Naive thymus-derived CD4-positive, alpha-beta T cell (primary cell): Measurements from ENCODE around the gene CFAP299. TPM values are rescaled to one million over a fixed set of nuclear protein-coding genes. Genes with fewer than 3 reads are reported as not detected.

Experiments used
- ATAC-seq: fragments of 150-1000 bp; cut with Tn5 transposase; 2 replicates; pipeline ENCODE4 v1.10.0; 2021; ENCODE audit warnings: mild to moderate bottlenecking, moderate library complexity
- CTCF ChIA-PET: fragments of 350-600 bp; sonication (Branson Sonifier 250); formaldehyde crosslinking; loops from one replicate; lab custom pipeline; 2021; ENCODE audit warnings: antibody characterized with exemption; lab: Charles Lee
- POLR2A ChIA-PET: fragments of 350-600 bp; sonication (Branson Sonifier 250); formaldehyde crosslinking; loops from one replicate; lab custom pipeline; 2021; ENCODE audit warnings: antibody characterized with exemption, inconsistent platforms; lab: Charles Lee
- DNase-seq, 9 donors: peaks; one replicate each; pipeline versions ENCODE4 v3.0.0 to v3.0.0-alpha.2; 2020 to 2022; ENCODE audit warnings: mixed read lengths in 1 of 9
- H3K27ac ChIP-seq: one replicate; pipeline ENCODE4 v1.7.0; 2013; ENCODE audit warnings: mild to moderate bottlenecking, low read depth, low read length, moderate library complexity
- H3K27me3 ChIP-seq, 2 donors: one replicate each; pipeline ENCODE4 v1.7.0; 2013; ENCODE audit warnings: low read length in 2 of 2, mild to moderate bottlenecking in 2 of 2, moderate library complexity in 2 of 2; ENCODE audit not compliant: control insufficient read depth in 2 of 2, insufficient read depth in 2 of 2
- H3K36me3 ChIP-seq, 3 experiments: 1 replicate in 2 of 3; 2 replicates in 1 of 3; pipeline ENCODE4 v1.7.0; 2013; ENCODE audit warnings: low read length in 3 of 3, mild to moderate bottlenecking in 3 of 3, moderate library complexity in 1 of 3; ENCODE audit not compliant: insufficient read depth in 3 of 3, control insufficient read depth in 2 of 3
- H3K4me1 ChIP-seq, 2 donors: one replicate each; pipeline ENCODE4 v1.7.0; 2013; ENCODE audit warnings: low read length in 2 of 2, mild to moderate bottlenecking in 2 of 2, moderate library complexity in 1 of 2; ENCODE audit not compliant: control insufficient read depth in 2 of 2, insufficient read depth in 2 of 2
- H3K4me3 ChIP-seq: 2 replicates; pipeline ENCODE4 v1.7.0; 2013; ENCODE audit warnings: mild to moderate bottlenecking, low read length
- H3K9me3 ChIP-seq, 3 experiments: 1 replicate in 2 of 3; 2 replicates in 1 of 3; pipeline ENCODE4 v1.7.0; 2013; ENCODE audit warnings: low read length in 3 of 3; ENCODE audit not compliant: control insufficient read depth in 2 of 3
- H3K27ac Mint-ChIP-seq, 9 donors: one replicate each; pipeline ENCODE4 v1.8.0; 2020 to 2022; ENCODE audit warnings: mixed read lengths in 9 of 9, mild to moderate bottlenecking in 8 of 9, moderate library complexity in 5 of 9, inconsistent platforms in 2 of 9
- H3K27me3 Mint-ChIP-seq, 5 donors: one replicate each; pipeline ENCODE4 v1.8.0; 2021 to 2022; ENCODE audit warnings: mixed read lengths in 5 of 5, mild to moderate bottlenecking in 1 of 5
- H3K36me3 Mint-ChIP-seq, 5 donors: one replicate each; pipeline ENCODE4 v1.8.0; 2020 to 2022; ENCODE audit warnings: mixed read lengths in 5 of 5, mild to moderate bottlenecking in 3 of 5, inconsistent platforms in 1 of 5
- H3K4me1 Mint-ChIP-seq, 7 donors: one replicate each; pipeline ENCODE4 v1.8.0; 2020 to 2022; ENCODE audit warnings: mixed read lengths in 7 of 7, mild to moderate bottlenecking in 3 of 7, inconsistent platforms in 1 of 7
- H3K4me3 Mint-ChIP-seq, 10 donors: one replicate each; pipeline ENCODE4 v1.8.0; 2020 to 2022; ENCODE audit warnings: mild to moderate bottlenecking in 10 of 10, mixed read lengths in 10 of 10, moderate library complexity in 6 of 10, inconsistent platforms in 2 of 10
- H3K9me3 Mint-ChIP-seq, 11 donors: one replicate each; pipeline ENCODE4 v1.8.0; 2020 to 2022; ENCODE audit warnings: mixed read lengths in 11 of 11, mild to moderate bottlenecking in 4 of 11, inconsistent platforms in 1 of 11, moderate library complexity in 1 of 11
- intact Hi-C, 2 donors: fragments of 100-400 bp; cut with micrococcal nuclease; formaldehyde crosslinking; loops; one replicate each; pipeline ENCODE4 v1.15.1; 2023
- polyA plus RNA-seq, 2 donors: library from polyadenylated mRNA; unstranded; fragments of 300-500 nt; fragmentation: Illumina TruSeq; gene quantifications; one replicate each; pipeline ENCODE4 v1.2.3, GENCODE V29; 2021
- total RNA-seq, 6 experiments: library from RNA in 5 of 6; stranded (reverse) in 5 of 6; gene quantifications; 1 replicate in 5 of 6; 2 replicates in 1 of 6; pipeline ENCODE4 v1.2.3 and lab custom pipeline; 2021 to 2026

The CFAP299 gene
- total and polyA plus RNA-seq, 7 experiments from 2014 or later, result not detected

DNA sequence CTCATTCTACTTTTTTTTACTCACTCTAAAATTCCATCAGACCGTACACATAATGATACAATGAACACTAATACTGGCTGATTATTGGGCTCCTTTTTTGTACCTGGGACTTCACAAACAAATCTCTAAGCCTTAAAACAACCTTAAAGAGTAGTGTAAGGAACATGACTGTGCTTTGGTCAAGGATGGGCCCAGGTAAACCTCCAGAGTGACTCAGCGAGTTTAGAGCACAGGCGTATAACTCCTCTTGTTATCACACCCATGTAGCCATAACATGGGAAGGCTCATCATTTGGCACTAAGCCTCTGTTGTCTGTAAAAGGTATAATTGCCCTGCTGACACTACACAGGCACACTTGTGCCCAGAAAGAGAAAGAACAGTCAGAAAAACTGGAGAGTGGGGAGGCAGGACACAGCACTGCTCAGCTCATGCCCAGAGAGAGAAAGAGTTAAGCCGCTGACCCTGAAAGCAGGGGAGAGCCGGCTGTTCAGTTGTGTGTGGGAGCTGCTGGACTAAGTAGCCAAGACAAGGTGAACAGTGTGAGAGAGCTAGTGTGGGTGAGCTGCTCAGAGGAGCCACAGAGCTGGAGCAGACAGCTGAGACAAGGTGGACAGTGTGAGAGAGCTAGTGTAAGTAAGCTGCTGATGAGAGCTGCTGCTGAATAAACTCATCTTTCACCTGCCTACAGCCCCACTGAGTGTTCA lies 375.4 kb downstream of the CFAP299 start:
- H3K4me3 Mint-ChIP-seq, result peak overlapping the region in 3 of 10 donors; percentile 3 to 55 (median 48)
- CTCF ChIA-PET, result no interaction called here
- peaks cover 0 to 3% (median 0%) of the 10 kb centered on the region in 5 donors for H3K27me3 Mint-ChIP-seq

DNA sequence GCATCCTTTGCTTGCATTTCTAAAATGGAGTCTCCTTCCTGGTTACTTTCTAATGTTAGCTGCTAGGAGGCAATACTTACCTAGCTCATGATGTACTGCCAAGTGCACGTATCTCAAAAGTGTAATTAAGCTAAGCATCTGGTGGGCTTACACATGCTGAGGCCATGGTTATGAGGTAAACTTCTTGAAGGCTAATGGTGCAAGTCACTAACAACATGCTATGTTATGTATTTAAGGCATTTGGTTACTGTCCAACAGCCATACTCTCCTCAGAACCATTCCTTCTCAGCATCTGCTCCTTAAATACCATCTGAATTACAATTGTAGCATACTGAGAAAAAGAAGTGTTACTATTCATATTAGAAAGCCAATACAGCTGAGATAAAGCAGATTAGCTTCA lies 376.4 kb downstream of the CFAP299 start:
- CTCF ChIA-PET, result no interaction called here
- H3K27me3 ChIP-seq, result no peaks in the 10 kb centered on the region
- H3K4me3 ChIP-seq, result no peak overlapping the region
- H3K27me3 Mint-ChIP-seq, result peaks cover 0 to 3% (median 0%) of the 10 kb centered on the region in 5 donors
- H3K27ac Mint-ChIP-seq, result no peak overlapping the region
- H3K9me3 Mint-ChIP-seq, result peaks cover 0 to 6% (median 0%) of the 10 kb centered on the region in 11 donors
- peaks cover 0 to 56% (median 39%) of the 10 kb centered on the region in 7 donors for H3K4me1 Mint-ChIP-seq
- H3K36me3 ChIP-seq, result no peaks in the 10 kb centered on the region
- H3K4me3 Mint-ChIP-seq, result no peak overlapping the region
- POLR2A ChIA-PET, result interaction anchor here (0.5 kb wide), 1 partner anchor 116 kb away, joined by 4 read pairs; no protein-coding TSS in a partner anchor
- DNase-seq (no peak), ATAC-seq (no peak)
- H3K27ac ChIP-seq, result no peak overlapping the region
- H3K4me1 ChIP-seq, result peaks cover 0 to 12% of the 10 kb centered on the region in 2 donors
- H3K36me3 Mint-ChIP-seq, result peaks cover 0 to 3% (median 0%) of the 10 kb centered on the region in 5 donors
- intact Hi-C loops, result no loop called here
- no peaks in the 10 kb centered on the region for H3K9me3 ChIP-seq

More for the DNA sequence above, 375.4 kb downstream of the CFAP299 start:
- peaks cover 0 to 12% of the 10 kb centered on the region in 2 donors for H3K4me1 ChIP-seq
- DNase-seq, result no peak
- no peaks in the 10 kb centered on the region for H3K27me3 ChIP-seq
- Mint-ChIP-seq H3K36me3 (peaks cover 0 to 3% (median 0%) of the 10 kb centered on the region in 5 donors), H3K27ac (peak overlapping the region in 2 of 9 donors; percentile 6 to 7), H3K9me3 (peaks cover 0 to 5% (median 0%) of the 10 kb centered on the region in 11 donors), H3K4me1 (peaks cover 0 to 56% (median 39%) of the 10 kb centered on the region in 7 donors)
- intact Hi-C loops, result no loop called here
- no peak for ATAC-seq
- POLR2A ChIA-PET, result no interaction called here
- no peaks in the 10 kb centered on the region for H3K9me3 ChIP-seq
- H3K36me3 ChIP-seq, result no peaks in the 10 kb centered on the region
- no peak overlapping the region for H3K27ac ChIP-seq
- H3K4me3 ChIP-seq, result no peak overlapping the region

DNA sequence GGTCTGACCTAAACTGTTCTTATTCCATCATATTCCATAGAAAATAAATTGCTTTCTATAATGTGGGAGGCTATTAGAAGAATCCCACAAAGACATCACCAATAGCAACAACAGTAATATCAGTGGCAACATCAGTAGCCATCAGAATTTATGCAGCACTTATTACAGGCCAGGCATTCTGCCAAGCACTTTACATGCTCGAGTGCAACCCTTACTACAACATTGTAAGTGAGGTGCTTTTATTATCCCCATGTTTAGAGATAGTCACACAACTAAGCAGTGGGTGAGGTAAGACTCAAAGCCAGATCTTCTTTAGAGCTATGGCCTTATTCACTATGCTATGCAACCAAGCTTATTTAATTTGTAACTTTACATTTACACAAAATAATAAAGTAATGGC lies 377.9 kb downstream of the CFAP299 start:
- Mint-ChIP-seq H3K4me1 (peaks cover 0 to 46% (median 30%) of the 10 kb centered on the region in 7 donors), H3K27ac (no peak overlapping the region), H3K36me3 (peaks cover 0 to 9% (median 3%) of the 10 kb centered on the region in 5 donors), H3K9me3 (peaks cover 0 to 11% (median 2%) of the 10 kb centered on the region in 11 donors), H3K4me3 (no peak overlapping the region), H3K27me3 (peaks cover 0 to 3% (median 0%) of the 10 kb centered on the region in 5 donors)
- no peaks in the 10 kb centered on the region for H3K36me3 ChIP-seq
- H3K4me1 ChIP-seq, result peaks cover 0 to 12% of the 10 kb centered on the region in 2 donors
- no peak for ATAC-seq
- intact Hi-C loops, result no loop called here
- no peak overlapping the region for H3K4me3 ChIP-seq
- CTCF ChIA-PET, result no interaction called here
- POLR2A ChIA-PET, result no interaction called here
- no peaks in the 10 kb centered on the region for H3K27me3 ChIP-seq
- no peak for DNase-seq
- no peak overlapping the region for H3K27ac ChIP-seq
- peaks cover 0 to 3% (median 0%) of the 10 kb centered on the region in 3 experiments for H3K9me3 ChIP-seq

DNA sequence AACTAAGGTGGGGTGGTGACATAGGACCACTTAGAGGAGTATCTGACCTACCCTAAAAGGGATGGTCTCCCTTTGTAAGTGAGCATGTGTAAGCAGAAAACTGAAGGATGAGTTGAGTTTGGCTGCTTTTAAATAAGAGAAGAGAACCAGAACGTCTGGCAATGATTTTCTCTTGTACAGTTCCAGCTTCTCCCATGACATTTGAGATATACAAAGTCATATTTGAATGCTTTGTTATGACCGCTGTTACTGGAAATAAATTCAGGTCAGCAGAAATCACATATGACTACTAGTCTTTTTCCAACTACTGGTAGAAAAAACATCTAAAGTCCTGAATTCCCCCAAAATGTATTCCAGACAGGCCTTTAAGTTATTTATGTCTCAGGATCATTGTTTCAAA lies 381.7 kb downstream of the CFAP299 start:
- no peak overlapping the region for H3K27ac ChIP-seq
- ATAC-seq (no peak), DNase-seq (no peak)
- POLR2A ChIA-PET, result no interaction called here
- peaks cover 7 to 39% (median 20%) of the 10 kb centered on the region in 11 donors for H3K9me3 Mint-ChIP-seq
- no peak overlapping the region for H3K4me3 Mint-ChIP-seq
- peaks cover 0 to 18% (median 3%) of the 10 kb centered on the region in 5 donors for H3K36me3 Mint-ChIP-seq
- intact Hi-C loops, result no loop called here
- no peak overlapping the region for H3K27ac Mint-ChIP-seq
- H3K4me1 Mint-ChIP-seq, result peaks cover 0 to 19% (median 7%) of the 10 kb centered on the region in 7 donors
- H3K36me3 ChIP-seq, result no peaks in the 10 kb centered on the region
- peaks cover 0 to 3% (median 0%) of the 10 kb centered on the region in 5 donors for H3K27me3 Mint-ChIP-seq
- H3K27me3 ChIP-seq, result no peaks in the 10 kb centered on the region
- peaks cover 0 to 25% (median 3%) of the 10 kb centered on the region in 3 experiments for H3K9me3 ChIP-seq
- CTCF ChIA-PET, result no interaction called here
- peaks cover 0 to 3% of the 10 kb centered on the region in 2 donors for H3K4me1 ChIP-seq
- no peak overlapping the region for H3K4me3 ChIP-seq

DNA sequence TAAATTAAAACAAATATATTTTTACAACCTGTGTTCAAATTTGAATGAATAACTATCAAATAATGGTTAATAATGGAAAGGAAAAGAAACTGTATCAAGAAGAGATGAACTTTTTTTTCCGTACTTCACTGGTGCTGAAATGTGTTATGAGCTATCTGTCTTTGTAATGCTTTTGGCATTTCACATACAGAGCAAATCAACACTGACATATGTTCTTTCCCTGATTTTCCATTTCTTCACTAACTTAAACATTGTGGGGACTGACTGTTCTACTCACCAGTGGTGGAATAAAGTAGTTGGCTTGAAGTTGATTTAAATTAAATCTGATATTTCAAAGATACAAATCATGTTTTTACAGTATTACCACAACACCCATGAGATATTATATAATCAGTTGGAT lies 390.9 kb downstream of the CFAP299 start:
- DNase-seq, result no peak
- H3K27ac ChIP-seq, result no peak overlapping the region
- POLR2A ChIA-PET, result no interaction called here
- Mint-ChIP-seq H3K4me1 (no peaks in the 10 kb centered on the region), H3K4me3 (no peak overlapping the region), H3K27ac (no peak overlapping the region), H3K36me3 (peaks cover 0 to 4% (median 0%) of the 10 kb centered on the region in 5 donors), H3K27me3 (no peaks in the 10 kb centered on the region), H3K9me3 (peaks cover 0 to 18% (median 5%) of the 10 kb centered on the region in 11 donors)
- no peak overlapping the region for H3K4me3 ChIP-seq
- no peaks in the 10 kb centered on the region for H3K36me3 ChIP-seq
- H3K4me1 ChIP-seq, result no peaks in the 10 kb centered on the region
- ATAC-seq, result no peak
- intact Hi-C loops, result loop anchor here in 1 of 2 donors (10.0 kb wide), 1 partner anchor 362 kb away; no protein-coding TSS in a partner anchor
- CTCF ChIA-PET, result no interaction called here
- H3K27me3 ChIP-seq, result no peaks in the 10 kb centered on the region
- peaks cover 0 to 5% (median 0%) of the 10 kb centered on the region in 3 experiments for H3K9me3 ChIP-seq

DNA sequence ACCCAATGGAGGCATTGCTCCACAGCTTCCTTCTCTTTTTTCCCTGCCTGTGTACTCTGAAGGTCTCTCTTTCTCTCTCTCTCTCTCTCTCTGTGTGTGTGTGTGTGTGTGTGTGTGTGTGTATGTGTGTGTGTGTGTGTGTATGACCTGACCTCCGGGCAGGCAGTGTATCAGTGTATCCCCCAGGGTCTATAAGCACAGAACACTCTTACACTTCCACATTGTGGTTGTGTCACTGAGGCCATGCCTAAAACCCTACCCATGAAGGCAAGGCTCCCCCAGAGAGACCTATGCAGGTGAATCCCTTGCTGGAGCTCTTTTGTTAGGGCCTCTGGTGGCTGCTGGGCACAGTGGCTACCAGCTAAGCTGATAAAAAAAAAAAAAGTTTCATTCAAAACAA lies 394.6 kb downstream of the CFAP299 start:
- Mint-ChIP-seq H3K27me3 (no peaks in the 10 kb centered on the region), H3K36me3 (peaks cover 0 to 9% (median 6%) of the 10 kb centered on the region in 5 donors), H3K4me1 (no peaks in the 10 kb centered on the region), H3K9me3 (peaks cover 0 to 21% (median 5%) of the 10 kb centered on the region in 11 donors), H3K4me3 (no peak overlapping the region), H3K27ac (no peak overlapping the region)
- ChIA-PET CTCF (no interaction called here), POLR2A (no interaction called here)
- Histone ChIP-seq H3K4me1 (no peaks in the 10 kb centered on the region), H3K9me3 (no peaks in the 10 kb centered on the region), H3K4me3 (no peak overlapping the region), H3K27ac (no peak overlapping the region), H3K27me3 (no peaks in the 10 kb centered on the region), H3K36me3 (no peaks in the 10 kb centered on the region)
- DNase-seq (no peak), ATAC-seq (no peak)
- intact Hi-C loops, result no loop called here
